ENCODE data around the gene SMARCD1. TPM values are rescaled to one million over a fixed set of nuclear protein-coding genes. Genes with fewer than 3 reads are reported as not detected.

The SMARCD1 gene
- polyA plus RNA-seq, 3 donors = 157 to 185 (median 168) TPM

DNA sequence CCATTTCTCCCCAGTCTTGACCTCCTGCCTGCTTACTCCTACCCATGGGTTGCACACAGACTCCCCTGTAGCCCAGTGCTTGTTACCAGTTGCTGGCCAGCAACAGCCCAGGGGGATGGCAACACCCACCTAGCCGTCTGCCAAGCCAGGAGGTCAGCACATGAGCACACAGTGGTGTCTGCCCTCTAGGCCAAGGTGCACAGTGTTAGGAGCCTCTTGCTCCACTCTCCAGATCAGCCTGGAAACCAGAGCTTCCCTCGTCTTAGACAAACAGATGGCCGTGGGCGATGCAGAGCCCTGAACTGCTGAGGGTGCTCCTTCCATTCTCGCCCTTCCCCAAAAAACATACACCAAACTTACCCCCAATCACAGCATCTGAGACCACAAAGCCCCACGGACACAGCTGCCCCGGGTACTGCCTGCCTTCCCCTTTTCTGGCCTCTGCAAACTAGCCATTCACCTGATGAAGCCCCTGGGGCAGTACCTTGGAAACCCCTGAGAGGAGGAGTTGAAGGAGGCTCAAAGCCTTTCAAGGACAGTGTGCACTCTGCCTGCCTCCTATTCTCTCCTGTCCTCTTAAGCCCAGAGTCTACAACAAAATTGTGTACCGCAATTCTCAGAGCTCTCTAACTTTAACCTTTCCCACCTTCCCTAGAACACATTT is 17.6 kb downstream of the SMARCD1 start:
- DNase-seq (ENCODE audit: low read depth in 3 of 3, low spot score in 2 of 3) = no peak

DNA sequence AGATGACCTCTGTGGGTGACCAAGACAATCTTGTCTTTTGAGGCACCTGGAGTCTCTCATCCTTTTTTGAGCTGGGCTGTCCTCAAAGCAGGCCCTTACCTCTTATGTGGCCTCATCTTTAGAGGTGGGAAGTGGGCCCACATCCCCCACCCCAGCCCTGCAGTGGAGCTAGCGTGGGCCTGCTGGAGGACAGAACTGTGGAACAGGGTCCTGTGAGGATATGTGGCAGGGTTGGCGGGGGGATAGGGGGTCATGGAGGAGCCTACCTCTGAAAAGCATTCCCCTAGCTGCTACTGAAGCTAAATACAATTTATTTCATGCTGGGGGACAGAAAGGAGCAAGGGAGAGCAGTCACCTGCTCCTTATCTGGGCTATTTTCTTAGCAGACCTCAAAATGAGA is 18.2 kb downstream of the SMARCD1 start:
- DNase-seq (ENCODE audit: low read depth in 3 of 3, low spot score in 2 of 3) = no peak

DNA sequence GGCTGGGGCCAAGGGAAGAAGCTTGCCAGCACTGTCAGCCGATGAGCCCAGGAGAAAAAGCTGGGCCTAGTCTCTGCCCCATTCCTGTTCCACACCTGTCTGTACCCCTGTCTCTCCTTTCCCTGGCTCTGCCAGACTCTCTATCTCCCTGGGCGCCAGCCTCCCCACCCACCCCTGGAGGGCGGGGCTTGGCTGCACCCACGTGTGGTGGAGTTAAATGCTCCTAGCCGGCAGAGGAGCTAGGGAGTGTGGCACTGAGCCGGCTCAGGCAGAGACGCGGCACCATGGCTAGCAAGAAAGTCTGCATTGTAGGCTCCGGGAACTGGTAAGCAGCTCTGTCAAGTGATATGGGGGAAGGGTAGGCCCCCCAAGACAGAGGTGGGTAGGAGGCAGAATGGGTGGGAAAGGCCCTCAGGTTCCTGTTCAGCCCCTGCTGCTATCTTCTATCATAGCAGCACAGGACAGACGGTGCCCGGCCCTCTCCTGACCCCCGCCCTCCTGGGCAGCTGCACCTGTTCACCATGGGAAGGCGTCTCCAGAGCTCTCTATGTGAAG is 18.7 kb downstream of the SMARCD1 start, which contains the start of gene GPD1:
Gene GPD1 (plus strand): TSS at position 242 of the 555 bp plus-strand sequence. CDS start 43 bp downstream, at position 285.
- DNase-seq (ENCODE audit: low read depth in 3 of 3, low spot score in 2 of 3) = no peak

DNA sequence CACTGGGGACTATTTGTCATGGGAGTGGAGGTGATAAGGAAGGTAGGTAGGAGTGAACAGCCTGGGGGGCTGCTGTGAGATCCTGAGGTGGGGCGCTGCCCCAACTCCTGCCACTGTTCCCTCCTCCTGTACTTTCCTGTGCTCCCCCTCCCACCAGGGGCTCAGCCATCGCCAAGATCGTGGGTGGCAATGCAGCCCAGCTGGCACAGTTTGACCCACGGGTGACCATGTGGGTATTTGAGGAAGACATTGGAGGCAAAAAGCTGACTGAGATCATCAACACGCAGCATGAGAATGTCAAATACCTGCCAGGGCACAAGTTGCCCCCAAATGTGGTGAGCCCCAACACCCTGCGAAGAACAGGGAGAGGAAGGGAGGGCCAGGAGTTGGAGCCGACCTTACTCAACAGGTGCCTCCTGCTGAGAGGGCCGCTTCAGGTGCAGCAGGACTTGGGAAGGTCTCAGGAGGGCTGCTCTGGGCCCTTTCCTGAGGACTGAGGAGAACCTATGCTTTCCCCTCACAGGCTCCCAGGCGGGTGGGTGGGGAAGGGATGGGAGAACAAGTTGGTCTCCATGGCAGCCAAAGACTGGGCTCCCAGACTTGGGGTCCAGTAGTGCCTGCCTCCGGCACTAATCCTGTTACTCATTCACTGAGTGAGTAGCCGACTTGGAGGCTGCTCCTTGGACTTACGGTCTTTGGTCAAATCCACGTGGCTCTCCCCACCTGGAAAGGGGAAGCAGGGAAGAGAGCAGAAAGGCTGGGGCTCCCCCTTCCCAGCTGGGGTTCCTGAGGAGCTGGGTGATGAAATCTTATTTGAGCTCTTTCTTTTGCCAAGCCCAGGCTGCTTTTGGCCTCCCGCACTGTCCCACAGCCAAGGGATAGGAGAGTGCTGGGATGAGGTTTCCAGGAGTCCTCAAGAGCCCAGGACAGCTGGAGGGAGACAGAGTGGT is 19.6 kb downstream of the SMARCD1 start:
- no peak for DNase-seq (ENCODE audit: low read depth in 3 of 3, low spot score in 2 of 3)

DNA sequence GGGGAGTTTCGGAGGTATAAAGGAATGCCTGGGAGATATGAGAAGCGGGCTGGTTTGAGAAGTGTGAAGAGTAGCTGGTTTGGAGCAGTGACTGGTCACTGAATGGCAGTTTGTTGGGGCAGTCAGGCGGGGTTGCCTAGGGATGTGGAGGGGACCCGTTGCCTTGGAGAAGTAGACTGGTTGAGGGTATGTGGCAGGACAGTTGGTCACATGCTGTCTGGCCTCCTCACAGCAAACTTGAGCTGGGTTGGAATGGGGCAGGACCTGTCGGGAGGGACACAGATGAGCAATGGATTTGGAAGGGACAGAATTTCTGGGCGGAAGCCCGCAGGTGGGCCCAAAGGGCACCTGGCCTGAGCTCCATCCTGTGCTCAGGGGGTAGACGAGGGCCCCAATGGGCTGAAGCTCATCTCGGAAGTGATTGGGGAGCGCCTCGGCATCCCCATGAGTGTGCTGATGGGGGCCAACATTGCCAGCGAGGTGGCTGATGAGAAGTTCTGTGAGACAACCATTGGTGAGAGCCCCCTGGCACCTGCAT is 20.8 kb downstream of the SMARCD1 start:
- no peak for DNase-seq (ENCODE audit: low read depth in 3 of 3, low spot score in 2 of 3)

DNA sequence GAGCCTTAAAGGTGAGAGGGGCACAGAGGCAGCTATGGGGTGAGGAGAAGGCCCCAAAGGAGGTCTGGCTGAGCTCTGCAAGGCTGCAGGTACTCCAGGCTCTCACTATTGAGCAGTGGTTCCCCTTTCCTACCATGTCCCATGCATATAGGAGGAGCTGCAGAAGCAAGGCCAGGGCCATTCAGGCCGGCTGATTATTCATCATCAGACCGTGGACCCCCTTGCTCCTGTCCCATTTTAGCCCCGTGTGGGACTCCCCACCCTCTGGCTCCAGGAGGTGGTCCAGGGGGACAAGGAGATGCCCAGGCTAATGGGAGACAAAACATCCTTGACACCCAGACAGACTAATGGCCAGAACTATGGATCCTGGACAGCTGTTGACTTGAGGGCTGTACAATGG is 21.8 kb downstream of the SMARCD1 start:
- no peak for DNase-seq (ENCODE audit: low read depth in 3 of 3, low spot score in 2 of 3)

DNA sequence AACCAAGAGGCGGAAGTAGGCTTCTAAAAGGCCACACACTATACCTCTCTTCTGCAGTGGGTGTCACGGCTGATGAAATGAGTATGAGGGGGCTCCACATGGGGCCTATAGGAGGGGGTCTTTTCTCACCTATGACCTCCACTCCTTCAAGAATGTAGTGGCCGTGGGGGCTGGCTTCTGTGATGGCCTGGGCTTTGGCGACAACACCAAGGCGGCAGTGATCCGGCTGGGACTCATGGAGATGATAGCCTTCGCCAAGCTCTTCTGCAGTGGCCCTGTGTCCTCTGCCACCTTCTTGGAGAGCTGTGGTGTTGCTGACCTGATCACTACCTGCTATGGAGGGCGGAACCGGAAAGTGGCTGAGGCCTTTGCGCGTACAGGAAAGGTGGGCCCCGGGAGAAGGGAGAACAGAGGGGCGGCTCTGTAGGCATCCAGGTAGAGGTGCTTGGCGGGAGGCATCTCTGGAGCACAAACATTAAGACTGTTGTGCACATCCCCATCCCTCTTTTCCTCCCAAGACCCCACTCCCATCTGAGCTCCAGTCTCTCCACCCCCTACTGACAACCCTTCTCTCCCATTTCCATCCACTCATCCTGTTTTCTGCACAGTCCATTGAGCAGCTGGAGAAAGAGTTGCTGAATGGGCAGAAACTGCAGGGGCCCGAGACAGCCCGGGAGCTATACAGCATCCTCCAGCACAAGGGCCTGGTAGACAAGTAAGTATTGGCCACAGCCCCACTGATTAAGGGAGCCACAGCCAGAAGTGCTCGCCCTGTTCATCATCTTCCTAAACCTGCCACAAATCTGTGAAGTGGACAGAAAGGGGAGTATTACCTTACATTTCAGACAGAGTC is 22.5 kb downstream of the SMARCD1 start:
- DNase-seq (ENCODE audit: low read depth in 3 of 3, low spot score in 2 of 3) = no peak

DNA sequence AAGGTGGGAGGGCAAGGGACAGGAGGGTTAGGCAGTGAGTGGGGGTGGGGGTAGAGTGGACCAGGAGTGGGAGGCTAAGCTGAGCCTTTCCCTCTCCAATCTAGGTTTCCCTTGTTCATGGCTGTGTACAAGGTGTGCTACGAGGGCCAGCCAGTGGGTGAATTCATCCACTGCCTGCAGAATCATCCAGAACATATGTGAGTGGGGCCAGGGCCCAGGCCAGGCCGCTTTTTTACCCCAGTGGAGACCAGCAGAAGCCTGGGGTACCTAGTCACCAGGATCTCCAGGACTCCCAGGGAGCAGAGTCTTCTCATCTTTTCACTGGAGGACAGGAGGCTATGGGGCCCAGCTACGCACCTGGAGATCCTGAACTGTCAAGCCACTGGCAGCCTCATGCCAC is 24.2 kb downstream of the SMARCD1 start:
- DNase-seq (ENCODE audit: low read depth in 3 of 3, low spot score in 2 of 3) = no peak

DNA sequence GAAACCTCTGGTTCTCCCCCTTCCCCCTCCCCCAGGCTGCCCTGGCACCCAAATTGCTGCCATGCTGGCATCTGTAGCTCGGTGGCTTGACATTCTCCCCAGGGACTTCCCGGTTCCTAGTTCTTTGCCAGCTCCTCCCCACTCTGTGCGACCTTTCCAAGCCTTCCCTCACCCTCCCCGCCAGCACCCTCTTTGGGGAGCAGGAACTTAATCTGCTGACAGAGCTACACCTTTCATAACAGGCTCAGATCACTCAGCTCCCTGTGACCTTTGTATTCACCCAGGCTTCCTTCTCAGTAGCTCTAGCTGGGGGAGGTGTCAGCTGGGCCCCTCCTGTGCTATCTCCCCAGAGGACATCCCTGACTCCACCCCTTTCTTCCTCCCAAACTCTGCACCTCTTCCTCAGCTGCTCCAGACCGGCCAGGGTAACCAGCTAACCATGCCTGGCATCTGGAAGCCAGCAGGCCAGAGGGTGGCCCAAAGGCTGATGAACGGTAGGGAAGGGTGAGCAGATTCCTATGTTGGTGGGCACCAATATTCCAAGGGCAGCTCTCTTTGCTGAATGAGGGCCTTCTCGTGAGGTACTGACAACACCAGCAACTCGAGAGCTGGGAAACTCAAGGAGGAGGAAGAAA is 25.1 kb downstream of the SMARCD1 start:
- DNase-seq (ENCODE audit: low read depth in 3 of 3, low spot score in 2 of 3) = no peak

DNA sequence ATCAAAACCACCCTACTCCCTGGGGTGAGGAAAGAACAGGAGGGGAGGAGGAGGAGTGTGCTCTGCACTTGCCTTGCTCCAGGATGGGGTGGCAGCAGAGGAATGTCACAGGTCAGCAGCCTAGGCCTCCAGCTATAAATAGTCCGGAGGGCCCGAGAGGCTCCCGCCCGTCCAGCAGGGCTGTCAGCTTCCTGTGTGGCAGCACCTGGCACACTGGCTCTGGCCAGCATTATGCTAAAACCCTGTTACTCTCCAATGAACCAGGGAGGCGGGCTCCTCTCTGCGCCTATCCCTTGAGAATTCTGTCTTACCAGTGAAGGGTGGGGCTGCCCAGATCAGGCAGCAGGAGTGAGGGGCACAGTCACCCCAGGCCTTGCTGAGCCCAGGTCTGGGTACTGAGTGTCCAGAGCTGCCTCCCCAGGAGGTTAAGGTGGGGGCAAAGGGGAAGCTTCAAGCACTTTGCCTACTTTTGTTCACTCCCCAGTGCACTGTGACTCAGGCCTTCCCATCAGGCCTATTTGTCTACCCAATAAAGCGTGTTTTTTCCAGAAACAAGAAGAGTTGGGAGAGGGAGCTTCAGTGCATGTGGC is 25.7 kb downstream of the SMARCD1 start:
- DNase-seq (ENCODE audit: low read depth in 3 of 3, low spot score in 2 of 3) = peak in 2 of 3 donors; percentile 38 to 73

DNA sequence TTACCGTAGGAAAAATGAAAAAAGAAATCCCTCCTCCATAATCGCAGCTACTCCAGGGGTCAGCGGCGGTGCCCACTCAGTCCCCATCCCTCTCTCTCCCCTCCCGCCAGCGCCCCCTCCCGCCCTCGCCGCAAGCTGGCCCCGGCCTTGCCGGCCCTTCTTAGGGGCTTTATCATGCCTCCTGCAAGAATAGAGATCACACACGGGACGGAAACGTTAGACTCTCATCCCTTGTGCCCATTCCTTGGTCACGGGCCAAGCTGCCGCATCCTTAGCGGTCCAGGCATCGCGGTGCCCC is 26.2 kb downstream of the SMARCD1 start:
- no peak for DNase-seq (ENCODE audit: low read depth in 3 of 3, low spot score in 2 of 3)

DNA sequence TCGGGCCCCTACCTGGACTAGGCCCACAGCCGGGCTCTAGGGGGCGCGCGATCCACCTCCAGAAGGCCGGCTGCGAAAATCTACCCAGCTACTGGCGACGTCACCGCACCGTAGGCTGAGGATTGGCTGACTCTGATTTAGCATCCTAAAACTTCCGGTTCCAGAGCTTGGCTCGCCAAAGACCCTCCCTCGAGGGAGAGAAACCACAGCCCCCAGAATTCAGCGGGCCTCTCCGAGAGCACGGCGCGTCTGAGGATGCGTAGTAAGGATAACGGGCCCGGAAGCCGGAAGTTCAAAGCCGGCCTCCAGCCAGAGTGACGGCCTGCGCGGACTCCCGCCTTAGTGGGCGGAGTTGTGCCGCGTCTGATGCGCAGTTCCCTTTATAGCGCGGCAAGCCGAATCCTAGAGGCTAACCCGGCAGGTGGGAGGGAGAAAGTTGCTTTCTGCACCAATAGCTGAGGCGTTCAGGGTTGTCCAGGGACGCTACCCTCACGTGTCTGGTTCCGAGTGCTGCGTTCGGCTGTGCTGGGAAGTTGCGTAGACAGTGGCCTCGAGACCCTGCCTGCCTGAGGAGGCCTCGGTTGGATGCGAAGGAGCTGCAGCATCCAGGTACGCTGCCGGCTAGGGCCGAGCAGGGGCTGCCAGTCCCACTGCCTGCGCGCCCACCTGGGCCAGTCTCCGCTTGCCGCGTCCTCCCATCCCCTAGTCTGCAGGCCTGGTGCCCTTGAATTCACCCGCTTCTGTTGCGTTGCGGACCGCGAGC is 26.7 kb downstream of the SMARCD1 start, which contains the start of gene COX14:
Gene COX14 (plus strand): TSS at position 544 of the 763 bp plus-strand sequence. CDS start 7,808 bp downstream, outside the sequence.
- DNase-seq (ENCODE audit: low read depth in 3 of 3, low spot score in 2 of 3) = peak; percentile 98 to 99 (median 98)

DNA sequence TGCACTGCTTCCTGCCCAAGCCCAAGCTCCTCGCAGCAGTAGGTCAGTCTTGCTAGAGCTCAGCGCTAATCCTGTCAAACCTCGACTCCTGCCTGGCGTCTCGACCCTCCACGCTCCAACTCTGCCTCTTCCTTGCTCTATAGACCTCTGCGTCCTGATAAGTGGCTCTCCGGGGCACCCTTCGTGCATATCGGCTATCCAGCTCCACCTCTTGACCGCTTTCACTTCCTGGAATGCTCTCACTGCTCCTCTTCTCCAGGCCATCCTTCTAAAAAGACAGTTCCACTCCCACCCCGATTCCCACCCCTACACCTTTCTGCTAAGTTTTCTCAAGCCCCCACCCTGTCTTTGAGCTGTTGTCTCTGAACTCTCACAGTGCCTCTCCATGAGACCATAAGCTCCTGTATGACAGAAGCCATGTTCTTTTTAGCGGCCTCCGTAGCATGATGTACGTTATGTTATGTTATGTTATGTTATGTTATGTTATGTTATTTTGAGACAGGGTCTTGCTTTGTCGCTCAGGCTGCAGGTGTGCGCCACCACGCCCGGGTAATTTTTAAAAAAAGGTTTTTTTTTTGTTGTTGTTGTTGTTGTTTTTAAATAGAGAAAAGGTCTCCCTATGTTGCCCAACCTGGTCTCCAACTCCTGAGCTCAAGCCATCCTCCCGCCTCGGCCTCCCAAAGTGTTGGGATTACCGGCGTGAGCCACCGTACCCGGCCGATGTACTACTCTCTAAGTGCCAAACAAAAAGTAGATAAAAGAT is 27.5 kb downstream of the SMARCD1 start:
- no peak for DNase-seq (ENCODE audit: low read depth in 3 of 3, low spot score in 2 of 3)

DNA sequence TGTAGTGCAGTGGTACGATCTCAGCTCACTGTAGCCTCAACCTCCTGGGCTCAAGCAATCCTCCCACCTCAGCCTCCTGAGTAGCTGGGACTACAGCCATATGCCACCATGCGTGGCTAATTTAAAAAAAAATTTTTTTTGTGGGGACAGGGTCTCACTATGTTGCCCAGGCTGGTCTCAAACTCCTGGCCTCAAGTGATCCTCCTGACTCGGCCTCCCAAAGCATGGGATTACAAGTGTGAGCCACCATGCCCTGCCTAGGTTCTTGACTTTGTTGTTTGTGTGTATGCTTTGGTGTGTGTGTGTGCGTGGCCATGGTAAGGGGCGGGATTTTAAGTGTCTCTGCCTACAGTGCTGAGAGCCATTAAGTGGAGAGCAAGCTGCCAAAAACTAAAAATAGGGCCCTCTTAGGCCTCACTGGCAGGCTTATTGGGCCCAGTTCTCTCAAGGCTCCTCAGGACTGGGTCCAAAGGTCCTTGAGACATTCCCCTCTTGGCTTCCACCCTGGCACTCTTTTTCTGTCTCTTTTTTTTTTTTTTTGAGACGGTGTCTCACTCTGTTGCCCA is 32.0 kb downstream of the SMARCD1 start:
- no peak for DNase-seq (ENCODE audit: low read depth in 3 of 3, low spot score in 2 of 3)

DNA sequence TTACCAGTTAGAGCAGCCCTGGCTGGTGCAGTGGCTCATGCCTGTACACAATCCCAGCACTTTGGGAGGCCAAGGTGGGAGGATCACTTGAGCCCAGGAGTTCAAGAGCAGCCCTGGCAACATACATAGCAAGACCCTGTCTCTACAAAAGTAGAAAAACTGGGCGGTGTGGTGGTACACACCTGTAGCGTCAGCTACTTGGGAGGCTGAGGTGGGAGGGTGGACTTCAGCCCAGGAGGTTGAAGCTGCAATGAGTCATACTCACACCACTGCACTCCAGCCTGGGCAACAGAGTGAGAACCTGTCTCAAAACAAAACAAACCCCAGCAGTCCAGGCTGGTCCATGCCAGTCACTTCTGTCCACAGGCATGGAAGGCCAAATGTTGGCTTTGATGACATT is 34.2 kb downstream of the SMARCD1 start:
- DNase-seq (ENCODE audit: low read depth in 3 of 3, low spot score in 2 of 3) = no peak

DNA sequence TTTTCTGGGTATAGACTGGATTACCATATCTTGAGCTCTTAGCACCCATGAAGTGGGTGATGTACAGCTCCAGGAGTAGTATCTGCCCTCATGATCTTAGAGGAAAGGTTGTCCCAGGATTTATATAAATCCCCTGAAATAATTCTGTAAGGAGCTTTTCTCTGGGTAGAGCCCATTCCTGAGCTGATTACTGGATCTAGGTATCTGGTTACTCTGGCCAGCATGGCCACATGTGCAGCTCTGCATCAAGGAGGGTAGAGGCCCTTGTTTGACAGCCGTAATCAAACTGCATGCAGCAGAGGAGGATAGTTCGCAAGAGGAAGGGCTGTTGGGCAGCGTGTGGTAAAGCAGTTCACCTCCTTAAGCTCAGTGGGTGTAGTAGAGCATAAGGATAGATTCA is 35.4 kb downstream of the SMARCD1 start:
- DNase-seq (ENCODE audit: low read depth in 3 of 3, low spot score in 2 of 3) = no peak

DNA sequence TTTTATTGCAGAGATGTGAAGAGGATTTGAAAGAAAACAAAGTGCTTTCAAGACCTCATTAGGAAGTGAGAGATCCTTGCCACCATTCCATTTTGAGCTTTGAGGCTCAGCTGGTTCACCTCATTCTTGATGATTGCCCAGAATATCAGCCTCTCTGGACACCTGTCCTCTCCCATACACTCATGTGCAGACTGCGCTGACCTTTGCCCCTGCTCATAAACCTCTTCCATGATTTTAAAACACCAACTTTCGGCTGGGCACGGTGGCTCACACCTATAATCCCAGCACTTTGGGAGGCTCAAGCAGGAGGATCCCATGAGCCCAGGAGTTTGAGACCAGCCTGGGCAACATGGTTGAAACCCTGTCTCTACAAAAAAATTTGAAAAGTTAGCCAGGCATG is 35.8 kb downstream of the SMARCD1 start:
- DNase-seq (ENCODE audit: low read depth in 3 of 3, low spot score in 2 of 3) = no peak

DNA sequence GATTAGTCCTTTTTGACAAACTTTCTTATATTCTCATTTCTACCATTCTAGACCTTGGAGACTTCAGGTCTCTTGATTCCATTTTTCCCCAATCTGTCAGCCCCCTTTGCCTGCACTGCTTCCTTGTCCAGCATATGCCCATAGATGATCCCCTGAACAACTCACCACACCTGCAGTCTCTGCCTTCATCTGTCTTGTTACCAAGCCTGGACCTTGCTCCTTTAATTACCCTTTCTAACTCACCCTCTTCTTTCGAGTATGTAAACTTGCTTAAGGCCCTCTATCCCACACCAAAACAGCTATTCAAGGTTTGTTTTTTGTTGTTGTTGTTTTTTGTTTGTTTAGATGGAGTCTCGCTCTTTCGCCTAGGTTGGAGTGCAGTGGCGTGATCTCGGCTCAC is 36.5 kb downstream of the SMARCD1 start:
- no peak for DNase-seq (ENCODE audit: low read depth in 3 of 3, low spot score in 2 of 3)
